Stimulated activated CD4-positive, alpha-beta T cell treated with anti-CD3 and anti-CD28 coated beads, Interleukin-15, amount 100 ng/mL, for 1 hour (primary cell): ENCODE data around the gene STYXL2.

Experiments
- DNase-seq, 2 donors: peaks; one replicate each; pipeline ENCODE4 v3.0.0-alpha.2; 2020; ENCODE audit warnings: low read depth in 1 of 2, low spot score in 1 of 2

Gene STYXL2

GRCh38 chr1:167093846-167094516 is at the start of gene STYXL2:
Gene STYXL2, plus strand, starts transcription at chr1:167094075. Its CDS starts 775 bp downstream, at chr1:167094850.
- DNase-seq = no peak

- DNase-seq = no peak
Measured at GRCh38 chr1:167051907-167052306, 42.0 kb upstream of the STYXL2 start.

- DNase-seq = no peak
Measured at GRCh38 chr1:167052389-167052788, 41.5 kb upstream of the STYXL2 start.

- no peak for DNase-seq
Measured at GRCh38 chr1:167054531-167054930, 39.3 kb upstream of the STYXL2 start.

- no peak for DNase-seq
Measured at GRCh38 chr1:167054946-167055630, 38.8 kb upstream of the STYXL2 start.

GRCh38 chr1:167056529-167057231 is 37.2 kb upstream of the STYXL2 start:
- DNase-seq = no peak

- no peak for DNase-seq
Measured at GRCh38 chr1:167057241-167057688, 36.6 kb upstream of the STYXL2 start.

GRCh38 chr1:167059045-167059808 is 34.6 kb upstream of the STYXL2 start:
- DNase-seq = peak; percentile 37 to 62

GRCh38 chr1:167059809-167060107 is 34.1 kb upstream of the STYXL2 start:
- DNase-seq = no peak

- DNase-seq = no peak
Measured at GRCh38 chr1:167060141-167061072, 33.5 kb upstream of the STYXL2 start.

- no peak for DNase-seq
Measured at GRCh38 chr1:167061073-167061464, 32.8 kb upstream of the STYXL2 start.

- DNase-seq = no peak
Measured at GRCh38 chr1:167064621-167065020, 29.3 kb upstream of the STYXL2 start.

- no peak for DNase-seq
Measured at GRCh38 chr1:167065471-167065870, 28.4 kb upstream of the STYXL2 start.

GRCh38 chr1:167066333-167067122 is 27.3 kb upstream of the STYXL2 start:
- peak; percentile 63 to 75 for DNase-seq

- no peak for DNase-seq
Measured at GRCh38 chr1:167067904-167068303, 26.0 kb upstream of the STYXL2 start.

- DNase-seq = no peak
Measured at GRCh38 chr1:167068761-167069160, 25.1 kb upstream of the STYXL2 start.

GRCh38 chr1:167071286-167071685 is 22.6 kb upstream of the STYXL2 start:
- DNase-seq = no peak

- DNase-seq = no peak
Measured at GRCh38 chr1:167076136-167076710, 17.7 kb upstream of the STYXL2 start.

GRCh38 chr1:167077128-167077867 is 16.6 kb upstream of the STYXL2 start:
- DNase-seq = no peak
